Brain pericyte (primary cell): ENCODE data around the gene EBLN2.

Experiments used
- DNase-seq: peaks from one replicate; pipeline ENCODE4 v3.0.0-alpha.2; 2012; ENCODE audit warnings: low read depth, low spot score

EBLN2 gene

DNA sequence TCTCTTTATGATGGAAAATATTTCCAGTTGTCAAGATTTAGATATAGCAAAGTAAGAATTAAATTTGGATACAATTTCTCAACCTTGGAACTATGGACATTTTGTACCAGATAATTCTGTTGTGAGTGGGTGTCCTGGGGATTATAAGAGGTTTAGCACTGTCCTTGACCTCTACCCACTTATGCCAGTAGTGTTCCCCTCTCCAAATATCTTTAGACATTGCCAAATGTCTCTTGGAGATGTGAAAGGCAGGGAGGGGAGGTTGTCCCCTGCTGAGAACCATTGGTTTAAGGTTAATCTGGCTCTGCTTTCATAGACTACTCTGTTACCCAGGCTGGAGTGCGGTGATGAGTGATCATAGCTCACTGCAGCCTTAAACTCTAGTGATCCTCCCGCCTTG is at the start of gene EBLN2:
Gene EBLN2 (plus strand): TSS at position 244 of the 400 bp plus-strand sequence. CDS start 423 bp downstream, outside the sequence.
- DNase-seq = no peak

DNA sequence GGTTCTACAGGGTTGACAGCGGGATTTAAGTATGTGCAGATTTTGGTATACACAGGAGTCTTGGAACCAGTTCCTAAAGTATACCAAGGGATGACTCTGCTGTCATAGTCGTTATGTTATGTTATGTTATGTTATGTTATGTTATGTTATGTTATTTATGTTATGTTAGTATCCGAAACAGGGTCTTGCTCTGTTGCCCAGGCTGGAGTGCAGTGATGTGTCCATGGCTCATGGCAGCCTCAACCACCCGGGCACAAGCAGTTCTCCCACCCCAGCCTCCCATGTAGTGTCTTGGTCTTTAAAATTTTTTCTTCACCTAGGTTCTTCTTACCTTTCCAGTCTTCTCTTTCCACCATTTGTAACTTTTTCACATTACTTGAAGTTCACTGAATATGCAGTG is 43.2 kb upstream of the EBLN2 start:
- no peak for DNase-seq

DNA sequence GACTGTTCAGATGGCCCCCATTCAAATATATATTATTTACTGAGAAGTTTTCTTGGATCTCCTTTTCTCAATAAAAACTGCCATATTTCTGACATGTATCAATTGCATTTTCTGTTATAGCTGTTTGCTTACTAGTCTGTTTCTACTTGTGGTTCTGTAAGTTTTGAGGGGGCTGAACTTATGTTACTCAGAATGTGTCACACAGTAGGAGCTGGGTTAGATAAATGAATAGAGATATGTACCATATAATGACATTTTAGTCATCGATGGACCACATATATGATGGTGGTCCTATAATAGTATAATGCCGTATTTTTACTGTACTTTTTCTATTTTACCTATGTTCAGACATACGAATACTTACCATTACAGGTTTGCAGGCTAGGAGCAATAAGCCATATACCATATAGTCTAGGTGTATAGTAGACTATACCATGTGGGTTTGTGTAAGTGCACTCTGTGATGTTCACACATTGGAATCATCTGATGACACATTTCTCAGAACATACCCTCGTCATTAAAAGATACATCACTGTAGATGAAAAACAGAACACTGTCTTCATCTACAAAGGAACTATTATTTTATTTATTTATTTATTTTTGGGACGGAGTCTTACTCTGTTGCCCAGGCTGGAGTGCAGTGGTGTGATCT is 42.5 kb upstream of the EBLN2 start:
- DNase-seq = no peak

DNA sequence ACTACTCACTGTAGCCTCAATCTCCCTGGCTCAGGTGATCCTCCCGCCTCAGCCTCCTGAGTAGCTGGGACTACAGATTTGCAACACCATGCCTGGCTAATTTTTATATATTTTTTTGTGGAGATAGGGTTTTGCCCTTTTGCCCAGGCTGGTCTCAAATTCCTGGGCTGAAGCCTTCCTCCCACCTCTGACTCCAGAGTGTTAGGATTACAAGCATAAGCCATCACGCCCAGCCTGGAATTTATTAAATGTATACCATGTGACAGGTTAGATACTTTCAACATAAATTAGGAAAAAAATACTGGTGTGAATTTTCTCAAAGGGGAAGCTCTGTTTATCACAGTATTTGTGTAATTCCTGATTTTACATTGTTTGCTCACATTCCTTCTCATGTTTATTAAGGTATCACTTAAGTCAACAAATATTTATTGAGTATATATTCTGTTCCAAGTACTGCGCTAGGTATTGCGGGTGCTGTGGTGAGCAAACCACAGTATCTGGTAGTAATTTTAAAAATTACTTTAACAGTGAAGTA is 40.1 kb upstream of the EBLN2 start:
- no peak for DNase-seq

DNA sequence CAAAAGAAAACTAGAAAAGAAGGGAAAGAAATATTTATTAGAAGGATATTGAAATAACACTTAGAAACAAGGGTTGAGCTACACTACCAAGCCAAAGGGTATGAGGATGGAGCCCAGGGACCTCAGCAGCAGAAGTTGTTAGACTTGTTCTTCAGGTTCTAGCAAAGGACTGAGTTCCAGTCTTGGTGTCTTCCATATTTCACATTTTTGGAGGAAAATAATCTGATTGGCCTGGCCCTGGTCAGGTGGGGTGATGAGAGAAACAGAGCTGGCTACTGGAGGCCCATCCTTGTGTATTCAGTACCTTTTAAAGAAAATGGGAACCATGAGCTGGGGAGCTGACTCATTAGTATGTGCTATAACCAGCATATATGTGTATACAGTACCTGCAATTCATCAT is 36.6 kb upstream of the EBLN2 start:
- DNase-seq = no peak

DNA sequence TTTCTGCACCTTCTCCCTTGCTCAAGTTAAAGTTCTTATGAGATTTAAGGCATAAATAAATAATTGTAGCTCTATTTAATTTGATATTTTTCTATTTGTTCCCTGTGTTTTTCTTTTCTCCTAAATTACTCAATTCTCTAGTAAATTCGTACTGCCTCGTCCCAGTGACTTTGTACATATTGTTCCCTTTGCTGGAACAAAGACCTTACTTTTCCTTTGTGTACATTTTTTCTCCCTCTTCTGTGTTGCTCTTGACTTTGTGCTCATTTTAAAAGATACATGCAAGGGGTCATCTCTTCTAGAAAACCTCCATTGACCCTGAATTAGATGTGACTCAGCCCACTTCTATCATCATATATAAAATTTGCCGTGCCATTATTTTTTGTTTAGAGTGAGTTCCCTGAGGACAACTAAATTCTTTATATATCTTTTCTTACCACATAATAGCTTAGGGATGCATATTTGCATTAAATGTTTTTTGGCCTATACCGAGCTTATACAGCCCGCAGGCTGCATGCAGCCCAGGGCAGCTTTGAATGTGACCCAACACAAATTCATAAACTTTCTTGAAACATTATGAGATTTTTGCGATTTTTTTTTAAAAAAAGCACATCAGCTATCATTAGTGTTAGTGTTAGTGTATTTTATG is 35.2 kb upstream of the EBLN2 start:
- DNase-seq = no peak

DNA sequence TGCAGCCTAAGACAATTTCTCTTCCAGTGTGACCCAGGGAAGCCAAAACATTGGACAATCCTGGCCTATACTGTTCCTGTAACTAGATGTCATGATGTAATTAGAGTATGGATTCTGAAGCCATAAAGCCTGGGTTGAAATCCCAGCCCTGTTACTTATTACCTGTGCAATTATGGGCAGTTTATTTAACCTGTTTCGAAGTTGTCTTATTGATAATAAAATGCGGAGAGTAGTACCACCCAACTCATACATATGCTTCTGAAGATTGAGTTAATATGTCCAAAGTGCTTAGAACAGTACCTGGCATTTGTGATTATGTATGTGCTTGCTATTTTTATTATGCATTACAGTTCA is 34.7 kb upstream of the EBLN2 start:
- no peak for DNase-seq

DNA sequence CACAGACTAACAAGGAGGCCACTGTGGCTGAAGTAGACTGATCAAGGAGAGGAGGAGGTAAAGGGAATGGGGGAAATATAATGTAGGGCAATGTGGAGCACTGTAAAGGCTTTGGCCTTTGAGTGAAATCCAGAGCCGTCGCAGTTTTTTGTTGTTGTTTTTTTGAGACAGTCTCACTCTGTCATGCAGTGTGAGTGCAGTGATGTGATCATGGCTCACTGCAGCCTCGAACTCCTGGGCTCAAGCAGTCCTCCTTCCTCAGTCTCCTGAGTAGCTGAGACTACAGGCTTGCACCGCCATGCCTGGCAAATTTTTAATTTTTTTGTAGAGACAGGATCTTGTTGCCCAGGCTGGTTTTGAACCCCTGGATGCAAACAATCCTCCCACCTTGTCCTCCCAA is 32.7 kb upstream of the EBLN2 start:
- DNase-seq = no peak

DNA sequence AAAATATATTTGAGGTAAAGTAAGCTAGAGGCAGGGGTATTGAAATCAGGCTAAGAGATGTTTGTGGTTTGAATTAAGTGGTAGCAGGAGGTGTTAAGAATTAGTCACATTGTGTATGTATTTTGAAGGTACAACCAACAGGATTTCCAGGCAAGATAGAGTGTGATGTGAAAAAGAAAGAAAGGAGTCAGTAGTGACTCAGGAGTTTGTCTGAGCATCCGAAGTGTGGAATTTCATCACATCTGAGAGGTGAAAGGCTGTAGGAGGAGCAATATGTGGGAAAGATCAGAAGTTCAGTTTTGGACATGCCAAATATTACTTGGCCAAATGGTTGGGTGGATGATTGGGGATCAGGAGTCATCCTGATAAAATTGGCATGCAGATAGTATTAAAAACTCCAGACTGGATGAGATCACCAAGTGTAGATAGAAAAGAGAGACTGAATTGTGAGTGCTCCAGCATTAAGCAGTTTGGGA is 32.1 kb upstream of the EBLN2 start:
- DNase-seq = no peak

DNA sequence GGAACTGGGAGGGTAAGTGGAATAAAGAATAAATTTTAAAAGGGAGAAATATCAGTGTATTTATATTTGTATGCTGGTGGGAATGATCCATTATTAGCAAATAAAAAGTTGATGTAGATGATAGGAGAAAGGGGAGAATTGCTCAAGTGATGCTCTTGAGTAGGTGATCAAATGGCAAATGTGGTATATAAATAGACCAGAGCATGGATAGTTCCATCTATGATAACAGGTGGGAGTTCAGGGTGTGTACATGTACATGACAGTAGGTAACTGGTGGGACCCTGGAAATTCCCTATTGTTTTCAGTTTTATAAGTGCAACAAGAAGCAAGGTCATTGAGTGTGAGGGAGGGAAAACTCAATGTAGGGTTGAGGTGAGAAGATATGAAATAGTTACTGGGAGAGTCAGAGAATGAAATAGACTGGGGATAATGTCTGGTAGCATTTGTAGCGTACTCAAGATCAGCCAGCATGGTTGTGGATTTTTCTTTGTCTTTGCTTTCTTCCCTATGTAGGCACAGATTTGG is 31.3 kb upstream of the EBLN2 start:
- DNase-seq = no peak

DNA sequence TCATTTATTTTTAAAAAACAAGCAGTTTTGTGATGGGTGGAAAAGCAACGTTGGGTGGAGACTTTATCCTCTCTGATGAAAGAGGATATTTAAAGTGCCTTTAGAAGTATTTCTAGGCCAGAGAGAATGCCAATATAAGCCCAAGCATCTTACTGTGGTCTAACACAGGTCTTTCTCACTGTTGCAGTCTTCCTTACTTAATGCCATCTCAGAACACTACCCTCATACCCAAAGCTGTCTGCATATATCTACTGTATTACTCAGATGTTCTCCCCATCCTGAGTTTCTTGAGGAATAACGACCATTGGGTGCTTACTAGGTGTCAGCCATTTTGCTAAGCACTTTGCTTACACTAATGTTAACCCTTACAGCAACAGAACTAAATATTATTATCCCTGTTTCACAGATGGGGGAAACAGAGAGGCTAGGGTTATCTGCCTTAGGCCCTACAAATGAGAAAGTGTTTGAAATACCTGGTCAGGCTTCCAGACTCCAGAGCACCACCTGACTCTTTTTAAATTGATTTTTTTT is 29.8 kb upstream of the EBLN2 start:
- no peak for DNase-seq

DNA sequence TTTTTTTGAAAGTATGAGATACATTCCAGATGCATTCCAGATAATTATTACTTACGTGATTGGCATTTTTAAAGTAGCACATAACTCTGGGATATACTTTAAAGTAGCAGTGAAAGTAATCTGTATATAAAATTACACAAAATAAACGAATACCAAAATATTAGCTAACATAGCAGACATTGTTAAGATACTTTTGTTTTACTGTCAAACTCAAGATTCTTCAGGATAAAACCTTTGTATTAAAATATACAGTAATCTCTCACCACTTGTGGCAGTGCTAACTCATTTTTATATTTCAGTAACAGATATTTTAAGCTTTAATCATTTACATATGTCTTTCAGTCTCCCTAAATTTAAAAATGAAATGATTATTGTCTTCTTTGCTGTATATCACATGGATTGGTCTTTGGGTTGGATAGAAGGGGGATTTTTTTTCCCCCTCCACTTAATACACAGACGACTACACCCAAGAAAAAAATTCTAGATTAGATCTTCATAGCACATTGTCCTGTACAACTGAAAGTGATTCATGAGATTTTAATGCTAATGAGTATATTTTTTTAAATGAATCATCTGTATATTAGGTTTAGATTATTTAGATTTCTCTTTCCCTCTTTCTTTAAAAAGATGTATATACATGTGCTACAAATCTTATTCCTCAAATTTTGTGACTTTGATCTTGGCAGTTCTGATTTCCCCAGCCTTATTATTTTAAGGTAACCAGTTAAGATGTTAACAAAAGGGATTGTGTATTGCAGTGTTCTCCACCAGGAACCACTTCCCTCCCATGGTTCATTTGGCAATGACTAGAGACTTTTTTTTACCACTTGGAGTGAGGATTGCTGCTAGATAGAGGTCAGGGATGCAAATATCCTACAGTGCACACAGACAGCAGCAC is 24.5 kb upstream of the EBLN2 start:
- peak; percentile 15 for DNase-seq

DNA sequence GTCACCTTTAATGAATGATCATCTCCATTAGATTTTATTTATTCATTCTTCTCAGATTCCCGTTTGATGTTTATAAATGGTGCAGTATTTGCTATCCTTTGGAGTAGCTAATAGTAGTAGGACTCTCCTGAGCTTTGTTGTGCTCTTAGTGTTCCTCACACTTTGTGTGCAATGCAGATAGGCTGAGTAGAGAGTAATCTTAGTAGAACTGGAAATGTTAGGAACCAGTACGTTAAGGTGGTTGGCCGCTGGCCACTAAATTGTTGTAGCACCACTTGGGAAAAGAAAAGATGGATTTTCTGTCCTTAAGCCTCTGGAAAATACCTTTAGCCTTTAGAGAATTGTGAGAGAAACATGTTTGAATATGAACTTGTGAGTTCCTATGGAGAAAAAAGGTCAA is 19.9 kb upstream of the EBLN2 start:
- DNase-seq = no peak

DNA sequence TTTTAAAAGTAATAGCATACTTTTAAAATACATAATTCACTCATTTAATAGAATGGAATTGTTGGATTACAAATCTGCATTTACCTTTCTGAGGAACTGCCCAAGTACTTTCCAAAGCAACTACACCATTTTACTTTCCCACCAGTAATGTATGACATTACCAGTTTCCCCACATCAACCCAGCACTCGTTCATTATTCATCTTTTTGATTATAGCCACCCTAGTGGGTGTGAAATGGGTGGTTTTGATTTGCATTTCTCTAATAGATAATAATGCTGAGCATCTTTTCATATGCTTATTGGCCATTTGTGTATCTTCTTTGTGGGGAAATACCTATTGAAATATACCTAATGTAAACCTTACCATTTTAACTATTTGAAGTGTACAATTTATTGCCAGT is 18.0 kb upstream of the EBLN2 start:
- DNase-seq = no peak

DNA sequence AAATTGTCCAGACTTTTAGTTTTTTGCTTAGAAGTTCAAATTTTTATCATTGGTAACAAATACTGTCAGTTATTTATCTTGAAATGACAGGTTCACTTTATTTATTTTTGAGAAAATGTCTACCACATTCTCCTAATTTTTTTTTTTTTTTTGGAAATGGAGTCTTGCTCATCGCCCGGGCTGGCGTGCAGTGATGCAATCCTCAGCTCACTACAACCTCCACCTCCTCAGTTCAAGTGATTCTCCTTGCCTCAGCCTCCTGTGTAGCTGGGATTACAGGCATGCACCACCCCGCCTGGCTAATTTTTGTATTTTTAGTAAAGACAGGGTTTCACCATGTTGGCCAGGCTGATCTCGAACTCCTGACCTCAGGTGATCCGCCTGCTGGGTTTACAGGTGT is 16.1 kb upstream of the EBLN2 start:
- DNase-seq = no peak

DNA sequence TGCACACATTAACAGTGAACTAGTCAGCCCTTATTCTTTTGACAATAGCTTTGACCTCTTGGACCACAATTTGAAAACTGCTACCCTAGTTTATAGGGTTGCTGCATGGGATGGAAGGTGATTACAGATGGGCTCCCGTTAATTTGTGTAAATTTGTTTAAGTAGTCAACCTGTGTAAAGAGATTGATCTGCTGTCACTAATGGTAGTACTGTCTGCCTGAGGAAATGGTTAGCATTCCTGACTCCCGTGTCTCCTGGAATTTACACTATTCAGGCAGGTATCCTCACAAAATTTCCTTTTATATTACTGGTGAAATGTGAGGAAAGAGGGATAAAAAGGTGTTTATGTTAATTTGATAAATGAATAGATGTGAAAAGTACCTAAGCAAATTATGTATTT is 15.3 kb upstream of the EBLN2 start:
- no peak for DNase-seq

DNA sequence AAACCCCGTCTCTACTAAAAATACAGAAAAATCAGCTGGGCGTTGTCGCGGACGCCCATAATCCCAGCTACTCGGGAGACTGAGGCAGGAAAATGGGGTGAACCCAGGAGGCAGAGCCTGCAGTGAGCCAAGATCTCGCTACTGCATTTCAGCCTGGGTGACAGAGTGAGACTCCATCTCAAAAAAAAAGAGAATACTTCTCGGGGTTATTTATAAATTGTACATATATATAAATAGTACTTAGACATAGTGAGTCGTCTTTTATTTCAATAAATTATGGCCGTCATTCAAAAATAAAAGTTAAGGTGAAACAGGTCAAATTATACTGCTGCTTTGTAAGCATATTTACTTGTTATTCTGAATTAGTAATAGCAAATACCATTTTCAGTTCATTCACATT is 12.1 kb upstream of the EBLN2 start:
- DNase-seq = no peak

DNA sequence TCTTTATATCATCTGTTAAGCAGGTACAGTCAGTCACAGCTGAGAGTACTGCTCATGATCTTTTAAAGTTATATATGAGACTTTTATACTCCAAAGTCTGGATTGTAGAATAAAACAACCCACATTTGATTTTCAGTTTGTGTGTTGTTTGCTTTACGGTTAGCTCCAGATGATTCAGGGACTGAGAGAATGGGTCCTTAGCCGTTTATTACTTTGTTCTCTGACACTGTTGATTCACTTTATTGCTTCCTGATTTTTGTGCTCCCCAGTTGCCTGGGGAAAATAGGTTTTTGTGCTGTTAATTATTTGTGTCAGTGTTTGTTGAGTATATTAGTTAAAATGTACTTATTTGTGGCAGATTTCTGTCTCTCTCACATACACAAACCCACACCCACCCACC is 8.6 kb upstream of the EBLN2 start:
- no peak for DNase-seq

DNA sequence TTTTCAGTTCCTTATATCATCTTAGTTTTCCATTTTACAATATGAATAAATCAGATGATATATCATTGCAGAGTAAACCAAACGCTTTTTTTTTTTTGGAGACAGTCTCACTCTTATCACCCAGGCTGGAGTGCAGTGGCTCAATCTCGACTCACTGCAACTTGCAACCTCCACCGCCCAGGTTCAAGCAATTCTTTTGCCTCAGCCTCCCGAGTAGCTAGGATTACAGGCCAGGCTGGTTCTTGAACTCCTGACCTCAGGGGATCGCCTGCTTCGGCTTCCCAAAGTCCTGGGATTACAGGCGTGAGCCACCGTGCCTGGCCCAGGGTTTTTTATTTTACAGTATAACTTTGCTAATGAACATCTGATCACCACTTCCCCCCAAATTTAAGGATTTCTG is 5.9 kb upstream of the EBLN2 start:
- no peak for DNase-seq

DNA sequence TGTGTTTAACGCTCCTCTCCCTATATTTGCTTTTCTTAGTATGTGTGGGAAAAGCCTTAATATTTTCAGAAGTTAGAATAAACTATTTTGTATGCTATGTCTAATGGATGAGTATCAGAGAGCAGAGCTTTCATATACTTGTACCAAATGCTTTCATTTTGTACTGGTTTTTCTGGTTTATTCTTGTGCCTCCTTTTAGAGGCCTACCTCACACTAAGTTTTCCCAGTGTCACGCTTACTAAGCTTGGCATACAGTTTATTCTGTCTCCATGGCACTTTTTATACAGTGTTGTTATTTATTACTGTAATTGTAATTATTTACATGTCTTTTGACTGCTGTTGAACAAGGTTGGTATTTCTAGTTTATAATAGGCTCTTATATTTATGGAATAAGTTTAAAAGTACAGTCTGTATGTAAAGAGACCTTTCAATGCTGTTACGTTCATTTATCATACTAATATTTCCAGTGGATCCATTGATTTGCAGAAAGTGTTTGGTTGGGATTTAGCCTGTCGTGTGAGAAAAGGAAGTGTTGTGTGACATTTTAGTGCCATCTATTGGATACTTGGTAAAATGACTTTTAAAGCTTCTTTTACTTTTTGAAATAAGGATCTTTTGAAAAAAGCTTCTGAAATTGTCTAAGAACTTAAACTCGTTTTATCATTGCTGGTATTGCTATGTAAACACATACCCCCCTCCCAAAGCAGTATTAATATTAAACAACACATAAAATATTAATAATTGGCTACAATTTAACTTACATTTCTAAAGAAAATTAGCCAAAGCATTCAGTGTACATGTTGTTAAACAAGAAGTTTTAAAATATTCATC is 5.2 kb upstream of the EBLN2 start:
- no peak for DNase-seq

DNA sequence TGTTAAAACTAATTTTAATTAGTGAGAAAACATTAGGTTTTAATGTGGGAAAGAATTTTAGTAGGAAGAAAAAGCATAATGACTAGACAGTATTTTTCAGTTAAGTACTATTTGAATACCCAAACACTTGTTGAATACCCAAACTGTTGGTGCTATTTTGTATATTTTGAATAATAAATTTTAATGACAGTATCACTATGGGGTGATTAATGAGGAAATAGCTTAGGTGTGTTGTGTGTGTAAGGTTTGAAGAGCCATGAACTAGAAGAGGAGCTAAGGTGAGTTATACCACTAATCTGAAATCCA is 4.7 kb upstream of the EBLN2 start:
- no peak for DNase-seq
